ENCODE results near the gene BNC2. TPM values are rescaled to one million over a fixed set of nuclear protein-coding genes. Genes with fewer than 3 reads are reported as not detected.

The BNC2 gene
- total RNA-seq, 4 donors from 2014 or later: 20.5 to 55.4 (median 26.2) TPM

DNA sequence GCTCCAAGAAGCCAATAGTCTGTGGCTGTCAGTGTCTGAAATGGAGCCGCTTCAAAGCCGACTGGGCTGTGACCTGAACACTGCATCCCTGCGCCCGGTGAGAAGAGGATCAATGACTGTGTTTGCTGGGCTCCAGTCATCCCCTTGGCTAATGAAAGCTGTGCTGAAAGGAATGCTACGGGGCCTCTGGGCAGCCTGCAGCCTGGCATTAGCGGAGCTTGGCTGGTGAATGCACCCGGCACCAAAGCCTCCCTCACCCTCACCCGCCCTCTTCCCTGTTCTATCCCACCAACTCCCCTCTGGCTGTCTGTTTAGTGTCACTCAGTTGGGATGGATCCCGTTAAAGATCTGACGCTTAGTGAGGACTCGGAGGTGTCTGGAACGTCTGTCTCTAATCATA is 355.3 kb downstream of the BNC2 start:
- in situ Hi-C loops (cut with MboI; ENCODE audit: low pct_ligation_motif_present in 1 of 4, low pct_unique_long_range_greater_than_20kb in 1 of 4, low sequenced_read_pairs in 3 of 4) (no loop called here), intact Hi-C loops (cut with DNase I; ENCODE audit: low total_unique reads) (no loop called here)
- Histone ChIP-seq H3K4me3 (no peak overlapping the region), H3K9me3 (no peaks in the 10 kb centered on the region), H3K4me1 (peaks cover 0 to 25% (median 6%) of the 10 kb centered on the region in 4 donors), H3K27ac (peak overlapping the region; percentile 59 to 77 (median 68)), H3K27me3 (no peaks in the 10 kb centered on the region), H3K36me3 (no peaks in the 10 kb centered on the region)
- TF ChIP-seq, protein P1, sequence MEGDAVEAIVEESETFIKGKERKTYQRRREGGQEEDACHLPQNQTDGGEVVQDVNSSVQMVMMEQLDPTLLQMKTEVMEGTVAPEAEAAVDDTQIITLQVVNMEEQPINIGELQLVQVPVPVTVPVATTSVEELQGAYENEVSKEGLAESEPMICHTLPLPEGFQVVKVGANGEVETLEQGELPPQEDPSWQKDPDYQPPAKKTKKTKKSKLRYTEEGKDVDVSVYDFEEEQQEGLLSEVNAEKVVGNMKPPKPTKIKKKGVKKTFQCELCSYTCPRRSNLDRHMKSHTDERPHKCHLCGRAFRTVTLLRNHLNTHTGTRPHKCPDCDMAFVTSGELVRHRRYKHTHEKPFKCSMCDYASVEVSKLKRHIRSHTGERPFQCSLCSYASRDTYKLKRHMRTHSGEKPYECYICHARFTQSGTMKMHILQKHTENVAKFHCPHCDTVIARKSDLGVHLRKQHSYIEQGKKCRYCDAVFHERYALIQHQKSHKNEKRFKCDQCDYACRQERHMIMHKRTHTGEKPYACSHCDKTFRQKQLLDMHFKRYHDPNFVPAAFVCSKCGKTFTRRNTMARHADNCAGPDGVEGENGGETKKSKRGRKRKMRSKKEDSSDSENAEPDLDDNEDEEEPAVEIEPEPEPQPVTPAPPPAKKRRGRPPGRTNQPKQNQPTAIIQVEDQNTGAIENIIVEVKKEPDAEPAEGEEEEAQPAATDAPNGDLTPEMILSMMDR (IDR thresholded peaks at IDR 0.05): no peak
- TF ChIP-seq POLR2AphosphoS5 (IDR thresholded peaks at IDR 0.05) (no peak), EP300 (IDR thresholded peaks at IDR 0.05; ENCODE audit: low read depth) (no peak), POLR2A (IDR thresholded peaks at IDR 0.05) (no peak)
- 87% methylated on average over 11 of the region's 12 CpGs; no CpG with 5 or more reads in 1 of the 2 donors for WGBS, 2 donors (ENCODE audit: low coverage in 1 of 2)
- no peak for DNase-seq

DNA sequence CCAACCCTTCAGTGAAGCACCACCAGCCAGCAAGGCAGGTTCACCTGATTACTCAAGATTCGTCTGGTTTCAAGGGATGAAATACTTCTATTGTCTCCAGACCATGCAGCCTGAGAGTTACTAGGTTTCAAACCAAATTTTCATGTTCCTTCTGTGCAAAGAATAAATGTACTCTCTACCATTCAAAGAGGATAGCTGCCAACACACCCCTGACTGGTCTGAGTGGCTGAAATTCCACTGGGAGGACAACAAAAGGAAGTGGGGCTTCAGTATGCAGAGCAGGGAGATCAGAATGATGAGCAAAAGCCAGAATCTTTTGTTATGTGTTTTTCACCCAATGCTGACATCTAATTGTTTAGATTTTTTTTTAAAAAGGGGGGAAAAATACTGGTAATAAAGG is 356.3 kb downstream of the BNC2 start:
- Histone ChIP-seq H3K4me3 (no peak overlapping the region), H3K27ac (peak overlapping the region in 1 of 4 donors; percentile 77), H3K36me3 (no peaks in the 10 kb centered on the region), H3K9me3 (no peaks in the 10 kb centered on the region), H3K27me3 (no peaks in the 10 kb centered on the region), H3K4me1 (peaks cover 0 to 28% (median 6%) of the 10 kb centered on the region in 4 donors)
- no peak for TF ChIP-seq EP300 (IDR thresholded peaks at IDR 0.05; ENCODE audit: low read depth)
- no peak for TF ChIP-seq POLR2A (IDR thresholded peaks at IDR 0.05)
- TF ChIP-seq POLR2AphosphoS5 (IDR thresholded peaks at IDR 0.05): no peak
- TF ChIP-seq, protein P1 (IDR thresholded peaks at IDR 0.05): no peak
- 17 to 71% methylated on average over 1 of the region's 1 CpG for WGBS, 2 donors (ENCODE audit: low coverage in 1 of 2)
- DNase-seq: no peak
- in situ Hi-C loops (cut with MboI; ENCODE audit: low pct_ligation_motif_present in 1 of 4, low pct_unique_long_range_greater_than_20kb in 1 of 4, low sequenced_read_pairs in 3 of 4): no loop called here
- intact Hi-C loops (cut with DNase I; ENCODE audit: low total_unique reads): no loop called here

DNA sequence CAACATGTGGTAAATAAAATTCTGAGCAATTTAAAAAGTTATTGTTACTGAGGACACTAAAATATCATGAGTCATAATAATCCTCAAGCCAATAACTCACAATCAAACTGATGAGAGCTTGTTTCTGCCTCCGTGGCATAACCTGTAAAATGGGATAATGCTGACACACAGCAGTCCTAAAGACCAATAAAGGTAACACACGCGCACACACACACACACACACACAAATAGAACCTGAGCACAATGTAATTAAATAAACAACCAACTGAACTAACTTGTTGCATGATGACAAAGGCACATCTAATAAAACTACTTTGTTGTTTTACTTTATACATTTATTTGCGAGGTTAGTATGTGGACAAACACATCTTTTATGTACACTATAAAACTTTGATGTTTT is 358.2 kb downstream of the BNC2 start:
- H3K4me1 ChIP-seq: peaks cover 0 to 25% (median 5%) of the 10 kb centered on the region in 4 donors
- H3K27ac ChIP-seq: no peak overlapping the region
- no peaks in the 10 kb centered on the region for H3K9me3 ChIP-seq
- no peak overlapping the region for H3K4me3 ChIP-seq
- no peak for DNase-seq
- no peaks in the 10 kb centered on the region for H3K27me3 ChIP-seq
- WGBS, 2 donors (ENCODE audit: low coverage in 1 of 2): 78 to 87% methylated on average over 4 of the region's 4 CpGs
- H3K36me3 ChIP-seq: no peaks in the 10 kb centered on the region
- TF ChIP-seq POLR2A (IDR thresholded peaks at IDR 0.05): no peak
- TF ChIP-seq EP300 (IDR thresholded peaks at IDR 0.05; ENCODE audit: low read depth): no peak
- no peak for TF ChIP-seq POLR2AphosphoS5 (IDR thresholded peaks at IDR 0.05)
- TF ChIP-seq, protein P1 (IDR thresholded peaks at IDR 0.05): no peak
- intact Hi-C loops (cut with DNase I; ENCODE audit: low total_unique reads): no loop called here
- in situ Hi-C loops (cut with MboI; ENCODE audit: low pct_ligation_motif_present in 1 of 4, low pct_unique_long_range_greater_than_20kb in 1 of 4, low sequenced_read_pairs in 3 of 4): no loop called here

DNA sequence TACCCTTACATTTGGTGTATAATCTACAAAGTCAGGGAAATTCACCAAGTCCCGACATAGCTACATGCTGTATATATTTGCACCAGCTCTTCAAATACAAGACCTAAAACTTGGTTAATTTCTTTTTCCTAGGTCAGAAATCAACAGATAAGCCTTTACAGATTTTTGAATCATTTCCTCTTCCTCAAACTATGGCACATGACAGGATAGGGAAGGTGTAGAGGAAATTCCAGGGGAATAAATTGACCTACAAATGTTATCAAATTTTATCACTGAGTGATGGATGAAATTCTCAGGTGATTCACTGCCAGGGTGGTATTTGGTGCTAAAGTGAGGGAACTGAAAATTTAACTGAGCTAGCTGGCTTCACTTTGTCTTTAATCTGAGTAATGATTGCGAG is 360.0 kb downstream of the BNC2 start:
- Histone ChIP-seq H3K4me1 (peaks cover 0 to 10% (median 0%) of the 10 kb centered on the region in 4 donors), H3K9me3 (no peaks in the 10 kb centered on the region), H3K27me3 (no peaks in the 10 kb centered on the region), H3K4me3 (no peak overlapping the region), H3K36me3 (no peaks in the 10 kb centered on the region), H3K27ac (no peak overlapping the region)
- intact Hi-C loops (cut with DNase I; ENCODE audit: low total_unique reads) (no loop called here), in situ Hi-C loops (cut with MboI; ENCODE audit: low pct_ligation_motif_present in 1 of 4, low pct_unique_long_range_greater_than_20kb in 1 of 4, low sequenced_read_pairs in 3 of 4) (no loop called here)
- 89 to 95% methylated on average over 2 of the region's 2 CpGs for WGBS, 2 donors (ENCODE audit: low coverage in 1 of 2)
- no peak for DNase-seq
- TF ChIP-seq EP300 (IDR thresholded peaks at IDR 0.05; ENCODE audit: low read depth): no peak
- TF ChIP-seq, protein P1 (IDR thresholded peaks at IDR 0.05): no peak
- TF ChIP-seq POLR2AphosphoS5 (IDR thresholded peaks at IDR 0.05): no peak
- TF ChIP-seq POLR2A (IDR thresholded peaks at IDR 0.05): no peak
